Measurements from ENCODE around the gene ZNF830.
"Not testable (repeated sequence)": the region's sequence is repeated elsewhere in the genome, so short reads cannot be mapped to it uniquely, and the experiment has no call there.

The ZNF830 gene

GRCh38 chr17:34999456-34999855 is 38.1 kb downstream of the ZNF830 start:
- TF ChIP-seq EZH2phosphoT487 (IDR thresholded peaks at IDR 0.05; ENCODE audit: borderline replicate concordance, low read length): no peak
- no peak for TF ChIP-seq CTCF (IDR thresholded peaks at IDR 0.05; ENCODE audit: low read depth, low read length, poor library complexity, severe bottlenecking)
- Histone ChIP-seq H3K27ac (ENCODE audit: low read depth, low read length) (no peak overlapping the region), H4K20me1 (ENCODE audit: control insufficient read depth, insufficient read depth, low read depth, low read length) (no peaks in the 10 kb centered on the region), H3K9me2 (replicated peaks; ENCODE audit: control insufficient read depth, low read length) (no peaks in the 10 kb centered on the region), H3K4me3 (ENCODE audit: low read length) (no peak overlapping the region), H3K4me2 (ENCODE audit: low read length) (no peak overlapping the region), H3F3A (ENCODE audit: control insufficient read depth, insufficient read depth) (no peaks in the 10 kb centered on the region), H3K79me2 (ENCODE audit: control insufficient read depth, low read length) (no peaks in the 10 kb centered on the region), H3K36me3 (ENCODE audit: control insufficient read depth, low read length) (peaks cover 83% of the 10 kb centered on the region), H3K9me3 (ENCODE audit: control insufficient read depth, insufficient read depth, low read length) (no peaks in the 10 kb centered on the region), H3K4me1 (ENCODE audit: control insufficient read depth, low read length) (no peaks in the 10 kb centered on the region), H3K27me3 (ENCODE audit: control insufficient read depth, low read length) (no peaks in the 10 kb centered on the region)

GRCh38 chr17:35000965-35001364 is 39.6 kb downstream of the ZNF830 start:
- not testable (repeated sequence) for H3K9me3 ChIP-seq (ENCODE audit: control insufficient read depth, insufficient read depth, low read length); H3K4me2 ChIP-seq (ENCODE audit: low read length); H3F3A ChIP-seq (ENCODE audit: control insufficient read depth, insufficient read depth); H3K4me3 ChIP-seq (ENCODE audit: low read length); H3K27me3 ChIP-seq (ENCODE audit: control insufficient read depth, low read length); H3K27ac ChIP-seq (ENCODE audit: low read depth, low read length); H3K79me2 ChIP-seq (ENCODE audit: control insufficient read depth, low read length); H3K9me2 ChIP-seq (replicated peaks; ENCODE audit: control insufficient read depth, low read length); H4K20me1 ChIP-seq (ENCODE audit: control insufficient read depth, insufficient read depth, low read depth, low read length); H3K4me1 ChIP-seq (ENCODE audit: control insufficient read depth, low read length)
- H3K36me3 ChIP-seq (ENCODE audit: control insufficient read depth, low read length): peaks cover 78% of the 10 kb centered on the region

- no peak overlapping the region for H3K4me3 ChIP-seq (ENCODE audit: low read length)
- H4K20me1 ChIP-seq (ENCODE audit: control insufficient read depth, insufficient read depth, low read depth, low read length): no peaks in the 10 kb centered on the region
- H3K9me2 ChIP-seq (replicated peaks; ENCODE audit: control insufficient read depth, low read length): no peaks in the 10 kb centered on the region
- H3F3A ChIP-seq (ENCODE audit: control insufficient read depth, insufficient read depth): no peaks in the 10 kb centered on the region
- no peaks in the 10 kb centered on the region for H3K79me2 ChIP-seq (ENCODE audit: control insufficient read depth, low read length)
- TF ChIP-seq CTCF (IDR thresholded peaks at IDR 0.05; ENCODE audit: low read depth, low read length, poor library complexity, severe bottlenecking): no peak
- no peak for TF ChIP-seq EZH2phosphoT487 (IDR thresholded peaks at IDR 0.05; ENCODE audit: borderline replicate concordance, low read length)
- no peaks in the 10 kb centered on the region for H3K9me3 ChIP-seq (ENCODE audit: control insufficient read depth, insufficient read depth, low read length)
- no peak overlapping the region for H3K4me2 ChIP-seq (ENCODE audit: low read length)
- no peaks in the 10 kb centered on the region for H3K4me1 ChIP-seq (ENCODE audit: control insufficient read depth, low read length)
- no peaks in the 10 kb centered on the region for H3K27me3 ChIP-seq (ENCODE audit: control insufficient read depth, low read length)
- peaks cover 77% of the 10 kb centered on the region for H3K36me3 ChIP-seq (ENCODE audit: control insufficient read depth, low read length)
- H3K27ac ChIP-seq (ENCODE audit: low read depth, low read length): no peak overlapping the region
Measured at GRCh38 chr17:35001549-35001948, 40.2 kb downstream of the ZNF830 start.

GRCh38 chr17:35002876-35003551 is 41.7 kb downstream of the ZNF830 start:
- H3K27ac ChIP-seq (ENCODE audit: low read depth, low read length): no peak overlapping the region
- H3K9me2 ChIP-seq (replicated peaks; ENCODE audit: control insufficient read depth, low read length): no peaks in the 10 kb centered on the region
- no peaks in the 10 kb centered on the region for H3K4me1 ChIP-seq (ENCODE audit: control insufficient read depth, low read length)
- H3F3A ChIP-seq (ENCODE audit: control insufficient read depth, insufficient read depth): no peaks in the 10 kb centered on the region
- H3K79me2 ChIP-seq (ENCODE audit: control insufficient read depth, low read length): no peaks in the 10 kb centered on the region
- H3K9me3 ChIP-seq (ENCODE audit: control insufficient read depth, insufficient read depth, low read length): no peaks in the 10 kb centered on the region
- no peak overlapping the region for H3K4me3 ChIP-seq (ENCODE audit: low read length)
- no peaks in the 10 kb centered on the region for H4K20me1 ChIP-seq (ENCODE audit: control insufficient read depth, insufficient read depth, low read depth, low read length)
- no peak overlapping the region for H3K4me2 ChIP-seq (ENCODE audit: low read length)
- TF ChIP-seq EZH2phosphoT487 (IDR thresholded peaks at IDR 0.05; ENCODE audit: borderline replicate concordance, low read length) (no peak), CTCF (IDR thresholded peaks at IDR 0.05; ENCODE audit: low read depth, low read length, poor library complexity, severe bottlenecking) (no peak)
- H3K36me3 ChIP-seq (ENCODE audit: control insufficient read depth, low read length): peaks cover 71% of the 10 kb centered on the region
- H3K27me3 ChIP-seq (ENCODE audit: control insufficient read depth, low read length): no peaks in the 10 kb centered on the region

Measured in DOHH2 (cell line).